ENCODE data around the gene HTN3. TPM values are rescaled to one million over a fixed set of nuclear protein-coding genes. Genes with fewer than 3 reads are reported as not detected.

Gene HTN3
- total RNA-seq, 1 donor from 2014 or later, result not detected

DNA sequence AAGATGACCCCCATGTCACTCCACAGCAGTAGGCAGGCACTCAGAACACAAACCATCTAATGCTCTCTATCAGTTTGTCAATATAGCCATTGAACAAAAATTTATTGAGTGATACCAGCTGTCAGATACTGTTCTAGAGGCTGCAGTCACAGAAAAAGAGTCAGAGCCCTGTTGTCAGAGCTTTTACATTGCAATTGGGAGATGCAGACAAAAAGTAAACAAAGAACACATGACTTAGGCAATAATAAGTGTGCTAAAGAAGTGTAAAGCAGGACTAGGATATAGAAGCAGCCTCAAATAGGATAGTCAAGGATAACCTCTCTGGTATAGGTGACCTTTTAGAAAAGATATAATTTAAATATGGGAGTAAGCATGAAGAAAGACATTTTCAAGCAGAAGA lies 30.9 kb downstream of the HTN3 start:
- Mint-ChIP-seq H3K27ac (ENCODE audit: unreplicated experiment) (no peak overlapping the region), H3K36me3 (ENCODE audit: low read depth) (no peaks in the 10 kb centered on the region), H3K4me1 (no peaks in the 10 kb centered on the region)

DNA sequence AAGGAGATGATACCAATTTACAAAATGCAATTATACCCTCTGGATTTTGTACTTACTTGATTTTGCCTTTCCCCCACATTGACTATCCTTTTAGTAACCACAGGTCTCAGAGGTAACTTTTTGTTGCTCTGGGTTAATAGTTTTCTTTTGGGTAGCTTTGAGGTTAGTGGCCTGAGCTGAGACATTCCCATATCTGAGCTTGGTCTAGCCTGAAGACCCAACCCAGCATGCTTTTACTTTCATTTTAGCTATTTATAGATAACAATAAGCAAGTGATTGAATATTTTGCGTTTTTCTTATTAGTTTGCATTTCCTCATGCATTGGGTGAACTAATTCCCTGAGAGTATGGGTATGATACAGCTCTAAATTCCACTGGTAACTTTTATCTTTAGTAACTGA lies 33.7 kb downstream of the HTN3 start:
- TF ChIP-seq CTCF (conservative IDR thresholded peaks at IDR 0.05), result no peak
- no peak overlapping the region for H3K4me3 Mint-ChIP-seq
- H3K27me3 Mint-ChIP-seq (ENCODE audit: low read depth), result peaks cover 2% of the 10 kb centered on the region
- H3K27ac Mint-ChIP-seq (ENCODE audit: unreplicated experiment), result no peak overlapping the region
- no peaks in the 10 kb centered on the region for H3K36me3 Mint-ChIP-seq (ENCODE audit: low read depth)
- no peaks in the 10 kb centered on the region for H3K4me1 Mint-ChIP-seq
- no peaks in the 10 kb centered on the region for H3K9me3 Mint-ChIP-seq
- DNase-seq (ENCODE audit: low read depth, low spot score), result no peak

More for the DNA sequence above, 30.9 kb downstream of the HTN3 start:
- Mint-ChIP-seq H3K9me3 (no peaks in the 10 kb centered on the region), H3K27me3 (ENCODE audit: low read depth) (peaks cover 7% of the 10 kb centered on the region), H3K4me3 (no peak overlapping the region)
- DNase-seq (ENCODE audit: low read depth, low spot score), result no peak
- TF ChIP-seq CTCF (conservative IDR thresholded peaks at IDR 0.05), result no peak

- no peaks in the 10 kb centered on the region for H3K27me3 Mint-ChIP-seq (ENCODE audit: low read depth)
- no peak overlapping the region for H3K27ac Mint-ChIP-seq (ENCODE audit: unreplicated experiment)
- DNase-seq (ENCODE audit: low read depth, low spot score), result no peak
- no peaks in the 10 kb centered on the region for H3K9me3 Mint-ChIP-seq
- H3K4me3 Mint-ChIP-seq, result no peak overlapping the region
- H3K4me1 Mint-ChIP-seq, result no peaks in the 10 kb centered on the region
- TF ChIP-seq CTCF (conservative IDR thresholded peaks at IDR 0.05), result no peak
- H3K36me3 Mint-ChIP-seq (ENCODE audit: low read depth), result no peaks in the 10 kb centered on the region
Measured at GRCh38 chr4:70080205-70080604, 51.9 kb downstream of the HTN3 start.

Other genes starting within 250 kb of the HTN3 start
- not detected in 2 replicates for gene SULT1E1, start 168.3 kb upstream of the HTN3 start, total RNA-seq
- not detected in 2 replicates for gene CSN1S1, start 97.4 kb upstream of the HTN3 start, total RNA-seq
- not detected in 2 replicates for gene CSN2, start 62.7 kb upstream of the HTN3 start, total RNA-seq
- gene STATH, start 32.5 kb upstream of the HTN3 start, total RNA-seq, result not detected in 2 replicates
- gene HTN1, start 22.0 kb downstream of the HTN3 start, total RNA-seq, result not detected in 2 replicates
- not detected in 2 replicates for gene PRR27, start 125.8 kb downstream of the HTN3 start, total RNA-seq
- gene ODAM, start 167.3 kb downstream of the HTN3 start, total RNA-seq, result not detected in 2 replicates
- not detected in 2 replicates for gene FDCSP, start 197.7 kb downstream of the HTN3 start, total RNA-seq
- not detected in 2 replicates for gene CSN3, start 214.1 kb downstream of the HTN3 start, total RNA-seq